Caco-2 (cell line): Measurements from ENCODE around the gene GET3. TPM values are rescaled to one million over a fixed set of nuclear protein-coding genes. Genes with fewer than 3 reads are reported as not detected.

ENCODE experiments used
- BruUV-seq: library from RNA; stranded (reverse); fragments of 400-500 nt; replicated peaks from 2 replicates; lab custom pipeline; 2021; lab: Mats Ljungman, UMichigan
- CTCF ChIA-PET: fragments of 300-600 bp; sonication (Branson Sonifier 250); formaldehyde crosslinking; loops from one replicate; lab custom pipeline; 2022; ENCODE audit warnings: antibody characterized with exemption; lab: Charles Lee
- POLR2A ChIA-PET: fragments of 300-600 bp; sonication (Branson Sonifier 250); formaldehyde crosslinking; loops from one replicate; lab custom pipeline; 2022; ENCODE audit warnings: antibody characterized with exemption; lab: Charles Lee
- DNase-seq, 2 experiments: peaks; one replicate each; pipeline versions ENCODE4 v3.0.0 to v3.0.0-alpha.2; 2020 to 2022
- H3K27me3 ChIP-seq: replicated peaks from 2 replicates; pipeline ENCODE4 v1.6.0; 2011; ENCODE audit warnings: low read length; ENCODE audit not compliant: control insufficient read depth, insufficient read depth
- H3K36me3 ChIP-seq: 2 replicates; pipeline ENCODE4 v1.5.1; 2011; ENCODE audit warnings: low read length; ENCODE audit not compliant: control insufficient read depth, insufficient read depth
- H3K4me1 ChIP-seq: fragments of 250-450 bp; sonication (Bioruptor Pico); 2 replicates; pipeline ENCODE4 v1.5.1; 2020; ENCODE audit warnings: mild to moderate bottlenecking
- H3K4me3 ChIP-seq: 2 replicates; pipeline ENCODE4 v1.5.1; 2011; ENCODE audit warnings: low read depth, mild to moderate bottlenecking, control low read depth, low read length
- H3K9me3 ChIP-seq: fragments of 250-450 bp; sonication (Bioruptor Pico); 2 replicates; pipeline ENCODE4 v1.5.1; 2020; ENCODE audit warnings: mild to moderate bottlenecking, moderate library complexity
- H3K27ac Mint-ChIP-seq: one replicate; pipeline ENCODE4 v1.8.0; 2022; ENCODE audit warnings: mixed read lengths; ENCODE audit not compliant: unreplicated experiment
- H3K27me3 Mint-ChIP-seq: one replicate; pipeline ENCODE4 v1.8.0; 2022; ENCODE audit warnings: mixed read lengths; ENCODE audit not compliant: insufficient read depth, unreplicated experiment
- H3K36me3 Mint-ChIP-seq: one replicate; pipeline ENCODE4 v1.8.0; 2022; ENCODE audit warnings: mild to moderate bottlenecking, mixed read lengths; ENCODE audit not compliant: insufficient read depth, unreplicated experiment
- H3K4me1 Mint-ChIP-seq: one replicate; pipeline ENCODE4 v1.8.0; 2022; ENCODE audit warnings: low read depth, mixed read lengths; ENCODE audit not compliant: unreplicated experiment
- H3K4me3 Mint-ChIP-seq: one replicate; pipeline ENCODE4 v1.8.0; 2022; ENCODE audit warnings: mild to moderate bottlenecking, moderate library complexity, mixed read lengths; ENCODE audit not compliant: unreplicated experiment
- H3K9me3 Mint-ChIP-seq: one replicate; pipeline ENCODE4 v1.8.0; 2022; ENCODE audit warnings: mixed read lengths; ENCODE audit not compliant: unreplicated experiment
- CTCF ChIP-seq, 2 experiments: fragments of 200-600 bp in 1 of 2; IDR thresholded peaks; 1 replicate in 1 of 2; 2 replicates in 1 of 2; pipeline versions ENCODE4 v1.5.1 to v1.8.0; 2011 to 2022; ENCODE audit warnings: antibody characterized with exemption in 1 of 2, control low read depth in 1 of 2, inconsistent platforms in 1 of 2, low read depth in 1 of 2, low read length in 1 of 2, mild to moderate bottlenecking in 1 of 2, moderate library complexity in 1 of 2; ENCODE audit not compliant: insufficient read depth in 1 of 2, severe bottlenecking in 1 of 2, unreplicated experiment in 1 of 2
- intact Hi-C: fragments of 100-400 bp; cut with micrococcal nuclease; formaldehyde crosslinking; loops from one replicate; pipeline ENCODE4 v1.10.0; 2022; ENCODE audit not compliant: unreplicated experiment
- total RNA-seq: library from RNA; stranded (reverse); gene quantifications from 2 replicates; pipeline ENCODE4 v1.2.3, GENCODE V29; 2022

The GET3 gene
- total RNA-seq, 1 experiment from 2014 or later: 57.1 TPM

GRCh38 chr19:12692960-12693359 lies 44.3 kb upstream of the GET3 start:
- ChIA-PET POLR2A (no interaction called here), CTCF (no interaction called here)
- no peak for TF ChIP-seq CTCF (IDR thresholded peaks at IDR 0.05; ENCODE audit: insufficient read depth in 1 of 2, low read depth in 1 of 2, low read length in 1 of 2, severe bottlenecking in 1 of 2, unreplicated experiment in 1 of 2)
- Mint-ChIP-seq H3K27me3 (no peaks in the 10 kb centered on the region), H3K4me1 (no peaks in the 10 kb centered on the region), H3K27ac (no peak overlapping the region), H3K36me3 (peaks cover 8% of the 10 kb centered on the region), H3K9me3 (no peaks in the 10 kb centered on the region), H3K4me3 (no peak overlapping the region)
- Histone ChIP-seq H3K4me1 (no peaks in the 10 kb centered on the region), H3K27me3 (no peaks in the 10 kb centered on the region), H3K36me3 (peaks cover 1% of the 10 kb centered on the region; the same call in 1 of the 2 replicates), H3K4me3 (no peak overlapping the region), H3K9me3 (no peaks in the 10 kb centered on the region)
- intact Hi-C loops: no loop called here
- BruUV-seq: no TSS peak
- no peak for DNase-seq

- H3K4me3 ChIP-seq: no peak overlapping the region
- Mint-ChIP-seq H3K36me3 (peaks cover 8% of the 10 kb centered on the region), H3K9me3 (no peaks in the 10 kb centered on the region), H3K27me3 (no peaks in the 10 kb centered on the region), H3K4me3 (no peak overlapping the region), H3K27ac (no peak overlapping the region), H3K4me1 (no peaks in the 10 kb centered on the region)
- ChIA-PET CTCF (interaction anchor here (0.6 kb wide), 2 partner anchors 909 to 1566 kb away, joined by 3 to 4 read pairs; no protein-coding TSS in a partner anchor), POLR2A (interaction anchor here (0.9 kb wide), 1 partner anchor 14 kb away, joined by 3 read pairs; no protein-coding TSS in a partner anchor)
- TF ChIP-seq CTCF (IDR thresholded peaks at IDR 0.05; ENCODE audit: insufficient read depth in 1 of 2, low read depth in 1 of 2, low read length in 1 of 2, severe bottlenecking in 1 of 2, unreplicated experiment in 1 of 2): no peak
- no peak for DNase-seq
- intact Hi-C loops: no loop called here
- H3K9me3 ChIP-seq: no peaks in the 10 kb centered on the region
- H3K36me3 ChIP-seq: peaks cover 1% of the 10 kb centered on the region; the same call in 1 of the 2 replicates
- H3K27me3 ChIP-seq: no peaks in the 10 kb centered on the region
- H3K4me1 ChIP-seq: no peaks in the 10 kb centered on the region
- BruUV-seq: no TSS peak
These were observed 42.7 kb upstream of the GET3 start for GRCh38 chr19:12694641-12695040.

- POLR2A ChIA-PET: no interaction called here
- peaks cover 8% of the 10 kb centered on the region for H3K36me3 Mint-ChIP-seq
- no peak for DNase-seq
- Histone ChIP-seq H3K9me3 (no peaks in the 10 kb centered on the region), H3K36me3 (peaks cover 1% of the 10 kb centered on the region; the same call in 1 of the 2 replicates), H3K4me1 (no peaks in the 10 kb centered on the region), H3K27me3 (no peaks in the 10 kb centered on the region), H3K4me3 (no peak overlapping the region)
- no peak overlapping the region for H3K27ac Mint-ChIP-seq
- H3K27me3 Mint-ChIP-seq: no peaks in the 10 kb centered on the region
- no peak overlapping the region for H3K4me3 Mint-ChIP-seq
- BruUV-seq: no TSS peak
- CTCF ChIA-PET: no interaction called here
- TF ChIP-seq CTCF (IDR thresholded peaks at IDR 0.05; ENCODE audit: insufficient read depth in 1 of 2, low read depth in 1 of 2, low read length in 1 of 2, severe bottlenecking in 1 of 2, unreplicated experiment in 1 of 2): no peak
- no peaks in the 10 kb centered on the region for H3K4me1 Mint-ChIP-seq
- intact Hi-C loops: no loop called here
- H3K9me3 Mint-ChIP-seq: no peaks in the 10 kb centered on the region
These were observed 42.2 kb upstream of the GET3 start for GRCh38 chr19:12695096-12695495.
